ENCODE results near the gene L2HGDH.

The L2HGDH gene

DNA sequence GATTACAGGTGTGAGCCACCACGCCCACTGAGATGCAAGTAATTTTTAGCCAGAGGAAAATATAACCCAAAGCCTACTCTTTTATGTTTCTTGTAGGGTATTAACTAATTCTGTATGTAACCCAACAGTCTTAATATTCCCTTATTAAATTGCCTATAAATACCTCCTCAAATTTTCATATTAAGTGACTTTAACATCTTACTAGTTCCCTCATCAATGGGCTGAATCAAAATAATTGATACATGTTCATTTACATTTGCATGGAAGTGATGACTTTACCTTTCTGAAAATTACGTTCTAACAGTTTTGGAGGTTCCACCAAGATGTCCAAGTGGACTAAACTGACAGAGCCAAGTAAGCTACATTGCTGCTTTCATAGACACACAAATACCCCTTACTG, 83.7 kb downstream of the L2HGDH start:
- DNase-seq, result no peak

DNA sequence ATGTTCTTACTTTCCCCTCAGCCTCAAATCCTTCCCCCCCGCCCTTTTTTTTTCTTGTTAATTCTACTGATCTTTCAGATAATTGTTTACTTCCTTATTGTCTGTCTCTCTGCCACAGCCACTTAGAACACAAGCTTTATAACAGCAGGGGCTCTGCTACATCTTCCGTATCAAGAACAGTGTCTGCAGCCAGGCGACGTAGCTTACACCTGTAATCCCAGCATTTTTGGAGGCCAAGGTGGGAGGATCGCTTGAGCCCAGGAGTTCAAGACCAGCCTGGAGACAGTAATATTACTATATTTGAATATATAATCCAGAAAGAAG, 86.1 kb downstream of the L2HGDH start:
- DNase-seq, result no peak

DNA sequence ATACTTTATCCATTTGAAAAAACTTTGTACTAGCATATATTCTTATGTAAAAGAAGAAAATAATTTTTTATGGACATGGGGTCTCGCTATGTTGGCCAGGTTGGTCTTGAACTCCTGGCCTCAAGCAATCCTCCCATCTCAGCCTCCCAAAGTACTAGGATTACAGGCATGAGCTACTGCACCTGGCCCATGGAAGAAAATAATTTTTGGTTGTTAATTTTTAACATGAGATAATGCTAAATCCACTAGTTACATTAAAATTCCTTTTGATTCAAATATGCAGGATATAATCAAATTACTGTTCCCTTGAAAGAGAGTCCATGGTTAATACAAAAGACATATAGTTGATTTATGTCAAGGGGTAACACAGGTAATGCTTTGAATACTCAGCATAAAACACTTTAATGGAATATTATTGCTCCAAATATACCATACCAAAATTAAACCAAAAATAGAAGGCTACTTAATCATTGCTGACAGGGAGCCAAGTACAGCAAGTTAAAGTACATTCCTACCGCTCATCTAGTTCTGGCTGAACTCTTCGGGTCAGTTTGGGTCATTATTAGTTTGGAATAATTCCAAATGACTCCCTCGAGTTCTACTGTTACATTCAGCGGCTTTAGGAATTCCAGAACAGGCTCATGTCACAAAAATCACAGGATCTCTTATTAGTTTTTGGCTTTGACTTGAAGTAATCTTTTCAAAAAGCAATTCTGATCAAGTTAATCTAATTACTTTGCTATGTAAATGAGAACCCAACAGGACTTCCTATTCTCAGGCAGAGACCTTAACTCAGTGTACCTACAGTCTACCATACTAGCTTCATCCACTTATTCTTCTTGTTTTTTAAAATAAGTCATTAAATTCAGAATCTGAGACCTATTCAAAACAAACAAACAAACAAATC, 86.7 kb downstream of the L2HGDH start:
- no peak for DNase-seq

DNA sequence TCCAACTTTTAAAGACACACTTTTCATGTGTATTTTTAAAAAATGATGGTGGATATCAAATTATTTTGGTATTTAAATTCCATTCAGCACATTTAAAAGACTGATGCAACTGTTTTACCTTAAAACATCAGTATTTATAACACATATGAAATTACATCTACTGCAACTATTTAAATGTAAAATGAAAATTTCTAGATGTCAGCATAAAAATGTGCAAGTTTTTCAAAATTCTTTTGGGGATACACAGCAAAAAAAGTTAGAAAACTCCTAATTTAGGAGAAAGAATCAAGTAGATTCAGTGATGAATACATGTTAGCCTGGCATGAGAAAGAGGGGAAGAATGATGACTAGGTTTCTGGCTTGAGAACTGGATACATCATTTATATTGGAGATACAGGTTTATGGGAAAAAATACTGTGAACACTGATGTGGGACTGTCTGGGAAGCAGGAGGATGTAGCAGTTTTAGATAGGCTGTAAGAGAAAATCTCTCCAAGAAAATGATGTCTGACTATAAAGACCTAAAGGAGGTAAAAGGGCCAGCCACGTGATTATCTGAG, 89.9 kb downstream of the L2HGDH start:
- DNase-seq, result no peak

DNA sequence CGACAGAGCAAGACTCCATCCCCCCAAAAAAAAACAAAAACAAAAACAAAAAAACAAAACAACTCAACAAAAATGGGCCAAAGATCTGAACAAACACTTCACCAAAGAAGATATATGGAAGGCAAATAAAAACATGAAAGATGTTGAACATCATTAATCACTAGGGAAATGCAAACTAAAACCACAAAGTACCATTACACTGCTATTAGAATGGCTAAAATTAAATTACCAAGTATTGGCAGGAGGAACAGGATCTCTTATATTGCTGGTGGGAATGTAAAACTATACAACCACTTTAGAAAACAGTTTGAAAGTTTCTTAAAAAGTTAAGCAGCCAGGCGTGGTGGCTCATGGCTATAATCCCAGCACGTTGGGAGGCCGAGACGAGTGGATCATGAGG, 93.5 kb downstream of the L2HGDH start:
- DNase-seq, result no peak

GRCh38 chr14:50215416-50215815, 96.6 kb downstream of the L2HGDH start:
- DNase-seq, result no peak

- no peak for DNase-seq
These were observed 98.2 kb downstream of the L2HGDH start for GRCh38 chr14:50213795-50214194.

- DNase-seq, result no peak
These were observed 99.3 kb downstream of the L2HGDH start for GRCh38 chr14:50212726-50213125.

DNA sequence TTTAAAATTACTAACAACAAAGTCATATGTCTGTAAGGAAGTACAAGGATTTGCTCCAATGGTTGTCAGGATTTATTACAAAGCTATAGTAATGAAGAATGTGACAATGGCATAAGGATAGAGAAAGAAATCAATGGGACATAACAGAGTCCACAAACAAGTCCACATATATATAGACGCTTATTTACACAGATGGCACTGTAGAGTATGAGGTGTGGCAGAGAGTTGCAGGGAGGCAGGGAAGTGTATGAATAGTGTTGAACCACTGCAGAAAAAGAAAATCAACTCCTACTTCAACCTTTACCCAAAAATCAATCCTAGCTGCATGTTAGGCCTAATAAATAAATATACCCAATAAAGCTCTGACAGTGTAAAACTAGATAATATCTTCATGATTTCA, 102.0 kb downstream of the L2HGDH start:
- DNase-seq, result no peak

DNA sequence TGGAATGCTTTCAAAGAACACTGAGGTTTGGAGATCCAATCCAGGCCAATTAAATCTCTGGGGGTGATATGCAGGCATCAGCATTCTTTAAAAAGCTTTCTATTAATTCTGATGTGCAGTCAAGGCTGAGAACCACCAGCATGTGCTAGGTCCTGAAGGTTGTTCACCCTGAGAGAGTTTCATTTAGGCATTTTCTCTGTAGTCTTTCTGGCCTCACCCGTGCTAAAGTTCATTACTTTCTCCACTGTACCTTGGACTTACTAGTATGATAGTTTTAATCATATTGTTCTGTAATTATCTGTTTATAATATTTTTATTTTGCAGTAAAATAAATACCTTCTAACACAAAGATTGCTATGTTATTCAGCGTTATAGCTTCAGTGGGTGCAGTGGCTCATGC, 113.5 kb downstream of the L2HGDH start:
- no peak for DNase-seq

DNA sequence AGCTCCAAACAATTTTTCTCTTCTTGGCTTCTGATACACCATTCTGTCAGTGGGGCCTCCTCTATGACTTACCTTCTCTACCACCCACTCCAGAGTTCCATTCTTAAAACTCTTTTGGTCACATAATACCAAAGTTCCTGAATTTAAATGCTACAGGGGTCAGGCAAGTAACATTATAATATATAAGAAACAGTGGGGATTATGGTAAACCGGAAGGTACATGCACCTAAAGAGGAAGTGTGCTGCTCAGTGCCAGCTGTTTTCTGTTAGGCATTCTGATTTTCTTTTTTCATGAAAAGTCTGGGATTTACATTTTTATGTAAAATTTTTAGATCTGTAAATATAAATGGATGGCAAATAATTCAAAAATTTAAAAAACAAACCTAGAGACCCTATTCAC, 120.5 kb downstream of the L2HGDH start:
- DNase-seq, result no peak
